Lower leg skin (tissue), 3 donors: Measurements from ENCODE around the gene CDK5R1.

Experiments
- POLR2A ChIP-seq, 2 donors: fragments of 450-650 bp; IDR thresholded peaks; one replicate each; pipeline ENCODE4 v1.6.1; 2016 to 2017; ENCODE audit warnings: antibody characterized with exemption in 2 of 2, mild to moderate bottlenecking in 1 of 2, moderate library complexity in 1 of 2
- TF ChIP-seq, protein P1 (sequence below), 3 donors: fragments of 450-650 bp; IDR thresholded peaks; one replicate each; pipeline ENCODE4 v1.5.1; 2016; ENCODE audit warnings: antibody characterized with exemption in 3 of 3, mild to moderate bottlenecking in 3 of 3, moderate library complexity in 2 of 3

DNA sequence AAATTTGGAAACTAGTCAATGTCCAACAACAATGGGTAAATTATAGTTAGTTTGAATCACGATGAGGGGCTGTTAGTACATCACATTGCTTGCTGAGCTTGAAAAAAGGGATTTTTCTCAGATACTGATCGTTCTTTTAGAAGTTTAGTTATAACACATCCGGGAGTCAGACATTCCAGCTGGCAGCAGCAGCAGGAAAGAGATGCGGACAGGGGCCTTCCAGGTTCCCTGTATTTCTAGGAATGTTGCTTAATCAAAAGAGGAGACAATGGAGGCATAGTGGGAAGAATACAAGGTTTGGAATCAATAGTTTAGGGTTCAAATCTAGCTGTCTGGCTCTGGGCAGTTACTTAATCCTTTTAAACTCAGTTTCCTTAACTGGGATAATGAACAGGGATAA is 27.8 kb downstream of the CDK5R1 start:
- TF ChIP-seq, protein P1, sequence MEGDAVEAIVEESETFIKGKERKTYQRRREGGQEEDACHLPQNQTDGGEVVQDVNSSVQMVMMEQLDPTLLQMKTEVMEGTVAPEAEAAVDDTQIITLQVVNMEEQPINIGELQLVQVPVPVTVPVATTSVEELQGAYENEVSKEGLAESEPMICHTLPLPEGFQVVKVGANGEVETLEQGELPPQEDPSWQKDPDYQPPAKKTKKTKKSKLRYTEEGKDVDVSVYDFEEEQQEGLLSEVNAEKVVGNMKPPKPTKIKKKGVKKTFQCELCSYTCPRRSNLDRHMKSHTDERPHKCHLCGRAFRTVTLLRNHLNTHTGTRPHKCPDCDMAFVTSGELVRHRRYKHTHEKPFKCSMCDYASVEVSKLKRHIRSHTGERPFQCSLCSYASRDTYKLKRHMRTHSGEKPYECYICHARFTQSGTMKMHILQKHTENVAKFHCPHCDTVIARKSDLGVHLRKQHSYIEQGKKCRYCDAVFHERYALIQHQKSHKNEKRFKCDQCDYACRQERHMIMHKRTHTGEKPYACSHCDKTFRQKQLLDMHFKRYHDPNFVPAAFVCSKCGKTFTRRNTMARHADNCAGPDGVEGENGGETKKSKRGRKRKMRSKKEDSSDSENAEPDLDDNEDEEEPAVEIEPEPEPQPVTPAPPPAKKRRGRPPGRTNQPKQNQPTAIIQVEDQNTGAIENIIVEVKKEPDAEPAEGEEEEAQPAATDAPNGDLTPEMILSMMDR (IDR thresholded peaks at IDR 0.05) = no peak
- no peak for TF ChIP-seq POLR2A (IDR thresholded peaks at IDR 0.05)
